ENCODE data around the gene NTF3. TPM values are rescaled to one million over a fixed set of nuclear protein-coding genes. Genes with fewer than 3 reads are reported as not detected.

NTF3 gene
- not detected for total RNA-seq (2021; ENCODE audit: unreplicated experiment)
- polyA plus RNA-seq (2012; ENCODE audit: insufficient read length) = not detected
- Bru-seq, nascent RNA = not detected
- percentile 1 among the genes with signal in this experiment for BruChase-seq, experiment 1, labeled RNA remaining after a 2-hour chase
- BruChase-seq, experiment 2, labeled RNA remaining after a 6-hour chase = percentile 2 among the genes with signal in this experiment
- long read RNA-seq = 0 reads

GRCh38 chr12:5432011-5432400 is at the start of gene NTF3:
Gene NTF3 (plus strand): TSS chr12:5432108. CDS start chr12:5432325, 217 bp downstream.
- BruUV-seq (replicated peaks) = no TSS peak
- no peaks in the 10 kb centered on the region for H3K9me3 ChIP-seq (ENCODE audit: control insufficient read depth, insufficient read depth, low read depth, low read length)
- ATAC-seq (no peak), DNase-seq (ENCODE audit: low read depth, low spot score) (no peak)
- no peak within 1 kb of the TSS for H3K27ac ChIP-seq (ENCODE audit: low read length)
- intact Hi-C loops (cut with micrococcal nuclease; ENCODE audit: unreplicated experiment) = no loop called here
- no peaks in the 10 kb centered on the region; the same call in 1 of the 2 replicates for H3K27me3 ChIP-seq (ENCODE audit: control insufficient read depth, insufficient read depth, low read length)
- ChIA-PET POLR2A (no interaction called here), CTCF (no interaction called here)
- no peak within 1 kb of the TSS for H3K4me3 ChIP-seq (ENCODE audit: low read depth in 2 of 2, low read length in 2 of 2)
- in situ Hi-C loops (cut with HindIII; ENCODE audit: low pct_unique_long_range_greater_than_20kb, low sequenced_read_pairs) = no loop called here
- no peaks in the 10 kb centered on the region for H3K36me3 ChIP-seq (ENCODE audit: control insufficient read depth, insufficient read depth, low read length)
- no peaks in the 10 kb centered on the region; the same call in 1 of the 2 replicates for H3K4me1 ChIP-seq (ENCODE audit: control insufficient read depth, insufficient read depth, low read length)
- TF ChIP-seq CTCF (IDR thresholded peaks at IDR 0.05) (no peak), REST (IDR thresholded peaks at IDR 0.05; ENCODE audit: insufficient read depth in 1 of 2, low read depth in 2 of 2, low read length in 1 of 2) (no peak), TCF7L2 (IDR thresholded peaks at IDR 0.05; ENCODE audit: low read depth, low read length) (no peak), POLR2AphosphoS5 (IDR thresholded peaks at IDR 0.05; ENCODE audit: low read depth, low read length) (no peak), SIN3A (IDR thresholded peaks at IDR 0.05; ENCODE audit: borderline replicate concordance, insufficient read depth, low read depth, low read length) (no peak)

GRCh38 chr12:5384015-5384414 is 47.9 kb upstream of the NTF3 start:
- no peaks in the 10 kb centered on the region; the same call in 1 of the 2 replicates for H3K27me3 ChIP-seq (ENCODE audit: control insufficient read depth, insufficient read depth, low read length)
- DNase-seq (ENCODE audit: low read depth, low spot score) = no peak
- no peaks in the 10 kb centered on the region for H3K9me3 ChIP-seq (ENCODE audit: control insufficient read depth, insufficient read depth, low read depth, low read length)
- H3K27ac ChIP-seq (ENCODE audit: low read length) = no peak overlapping the region
- BruUV-seq (replicated peaks) = no TSS peak
- ATAC-seq = no peak
- ChIA-PET CTCF (no interaction called here), POLR2A (no interaction called here)
- no peak overlapping the region for H3K4me3 ChIP-seq (ENCODE audit: low read depth in 2 of 2, low read length in 2 of 2)
- intact Hi-C loops (cut with micrococcal nuclease; ENCODE audit: unreplicated experiment) (no loop called here), in situ Hi-C loops (cut with HindIII; ENCODE audit: low pct_unique_long_range_greater_than_20kb, low sequenced_read_pairs) (no loop called here)
- TF ChIP-seq TCF7L2 (IDR thresholded peaks at IDR 0.05; ENCODE audit: low read depth, low read length) = no peak
- no peaks in the 10 kb centered on the region for H3K4me1 ChIP-seq (ENCODE audit: control insufficient read depth, insufficient read depth, low read length)
- H3K36me3 ChIP-seq (ENCODE audit: control insufficient read depth, insufficient read depth, low read length) = no peaks in the 10 kb centered on the region

All from Panc1 (cell line).